HepG2 (cell line): ENCODE measurements around the gene MYH9. TPM values are rescaled to one million over a fixed set of nuclear protein-coding genes. Genes with fewer than 3 reads are reported as not detected.
"Not testable (repeated sequence)": the region's sequence is repeated elsewhere in the genome, so short reads cannot be mapped to it uniquely, and the experiment has no call there.

Experiments
- ARID4A ChIP-seq: sonication (generic); formaldehyde crosslinking; IDR thresholded peaks from 2 replicates; pipeline ENCODE4 v1.5.0; 2020; ENCODE audit warnings: mild to moderate bottlenecking, missing genetic modification reagents, borderline replicate concordance
- GATAD1 ChIP-seq: IDR thresholded peaks from 2 replicates; pipeline ENCODE4 v1.6.1; 2016; ENCODE audit warnings: missing genetic modification reagents, missing compliant biosample characterization
- HMG20A ChIP-seq: IDR thresholded peaks from 2 replicates; pipeline ENCODE4 v1.6.1; 2016; ENCODE audit warnings: borderline replicate concordance
- HOXA5 ChIP-seq: sonication (generic); formaldehyde crosslinking; IDR thresholded peaks from 2 replicates; pipeline ENCODE4 v1.4.0; 2020; ENCODE audit warnings: missing genetic modification reagents
- HOXD1 ChIP-seq: sonication (generic); formaldehyde crosslinking; IDR thresholded peaks from 2 replicates; pipeline ENCODE4 v1.5.0; 2020; ENCODE audit warnings: missing genetic modification reagents
- JUNB ChIP-seq: sonication (generic); formaldehyde crosslinking; IDR thresholded peaks from 2 replicates; pipeline ENCODE4 v1.8.0; 2022; ENCODE audit warnings: missing genetic modification reagents, mild to moderate bottlenecking, borderline replicate concordance
- NONO ChIP-seq, 2 experiments: fragments of 450-650 bp in 1 of 2; sonication (generic) in 1 of 2; formaldehyde crosslinking in 1 of 2; IDR thresholded peaks in 1 of 2; conservative IDR thresholded peaks in 1 of 2; 2 replicates each; pipeline versions ENCODE4 v1.6.1 to v1.8.0; 2017 to 2022; ENCODE audit warnings: mild to moderate bottlenecking in 1 of 2, missing genetic modification reagents in 1 of 2, moderate library complexity in 1 of 2
- POLR2G ChIP-seq: fragments of 200-400 bp; formaldehyde crosslinking; IDR thresholded peaks from 2 replicates; pipeline ENCODE4 v1.6.1; 2018; ENCODE audit warnings: mild to moderate bottlenecking, low read depth, low read length, moderate library complexity
- RARA ChIP-seq: IDR thresholded peaks from 2 replicates; pipeline ENCODE4 v1.6.1; 2016; ENCODE audit warnings: missing genetic modification reagents, missing compliant biosample characterization
- RXRA ChIP-seq: sonication (generic); formaldehyde crosslinking; IDR thresholded peaks from 2 replicates; pipeline ENCODE4 v1.5.1; 2020; ENCODE audit warnings: missing genetic modification reagents
- SAP130 ChIP-seq: IDR thresholded peaks from 2 replicates; pipeline ENCODE4 v1.6.1; 2016; ENCODE audit warnings: low read depth
- TARDBP ChIP-seq: sonication (generic); formaldehyde crosslinking; IDR thresholded peaks from 2 replicates; pipeline ENCODE4 v1.8.0; 2022; ENCODE audit warnings: mild to moderate bottlenecking, missing genetic modification reagents
- ZBTB20 ChIP-seq: sonication (generic); formaldehyde crosslinking; IDR thresholded peaks from 2 replicates; pipeline ENCODE4 v1.8.1; 2023; ENCODE audit warnings: missing genetic modification reagents, low read depth, mild to moderate bottlenecking, borderline replicate concordance
- ZBTB33 ChIP-seq: sonication (generic); formaldehyde crosslinking; IDR thresholded peaks from 2 replicates; pipeline ENCODE4 v1.4.0; 2020; ENCODE audit warnings: missing genetic modification reagents
- ZNF264 ChIP-seq: sonication (generic); formaldehyde crosslinking; IDR thresholded peaks from 2 replicates; pipeline ENCODE4 v1.4.0; 2020; ENCODE audit warnings: missing genetic modification reagents
- ZNF274 ChIP-seq: sonication (generic); formaldehyde crosslinking; IDR thresholded peaks from 2 replicates; pipeline ENCODE4 v1.5.1; 2020; ENCODE audit warnings: mild to moderate bottlenecking, missing genetic modification reagents
- ZNF501 ChIP-seq: sonication (generic); formaldehyde crosslinking; IDR thresholded peaks from 2 replicates; pipeline ENCODE4 v1.5.1; 2020; ENCODE audit warnings: mild to moderate bottlenecking, moderate library complexity, missing genetic modification reagents
- ZNF609 ChIP-seq: sonication (generic); formaldehyde crosslinking; IDR thresholded peaks from 2 replicates; pipeline ENCODE4 v1.4.0; 2020; ENCODE audit warnings: mild to moderate bottlenecking, missing genetic modification reagents, borderline replicate concordance
- polyA plus RNA-seq, 8 experiments: library from polyadenylated mRNA; depleted of rRNA in 3 of 8; stranded (reverse) in 7 of 8; unstranded in 1 of 8; fragments of >200 nt; fragmentation: Illumina TruSeq in 4 of 8; extraction: Trizol in 4 of 8; gene quantifications; 2 replicates each; pipeline versions ENCODE4 v1.2.1 to v1.2.3, GENCODE V29; 2011 to 2016; ENCODE audit warnings: low read depth in 4 of 8, missing spikeins in 1 of 8, mixed read lengths in 1 of 8; ENCODE audit not compliant: insufficient read depth in 1 of 8
- total RNA-seq, 5 experiments: library from RNA; depleted of rRNA; stranded (reverse); fragments of >200 nt; fragmentation: Illumina TruSeq; extraction: Trizol; gene quantifications; 2 replicates each; pipeline ENCODE4 v1.2.3, GENCODE V29; 2016; ENCODE audit warnings: low read depth in 1 of 5

MYH9 gene
- total and polyA plus RNA-seq, 2 of the 13 experiments (the other 11 are each of a cell fraction or from before 2014, with no cell fraction given): 50.7 to 98.5 TPM

GRCh38 chr22:36250292-36250960 lies 137.3 kb downstream of the MYH9 start (continued):
- TF ChIP-seq ZNF274 (CRISPR knock-in tag): 0 out of 2 replicates have a peak, but pooled peaks have one; percentile 46
- TF ChIP-seq RXRA (CRISPR knock-in tag): peak; percentile 73; the same call in 1 of the 2 replicates
- TF ChIP-seq JUNB (CRISPR knock-in tag): peak; percentile 39; the same call in 1 of the 2 replicates
- peak; percentile 83 for TF ChIP-seq RARA (CRISPR knock-in tag)
- peak; percentile 73 for TF ChIP-seq ZBTB33 (CRISPR knock-in tag)
- peak; percentile 58 for TF ChIP-seq POLR2G
- TF ChIP-seq HOXD1: 0 out of 2 replicates have a peak, but pooled peaks have one; percentile 61
- TF ChIP-seq ARID4A (CRISPR knock-in tag): peak; percentile 45; the same call in 1 of the 2 replicates
- TF ChIP-seq SAP130 (CRISPR knock-in tag): peak; percentile 81
- 0 out of 2 replicates have a peak, but pooled peaks have one; percentile 22 for TF ChIP-seq GATAD1 (CRISPR knock-in tag)
- peak; percentile 76; the same call in 1 of the 2 replicates for TF ChIP-seq ZNF609
- TF ChIP-seq TARDBP: peak; percentile 87; the same call in 1 of the 2 replicates
- TF ChIP-seq ZNF501 (CRISPR knock-in tag): peak; percentile 68; the same call in 1 of the 2 replicates
- peak; percentile 73 for TF ChIP-seq ZNF264
- TF ChIP-seq HOXA5 (CRISPR knock-in tag): 0 out of 2 replicates have a peak, but pooled peaks have one; percentile 24
- not testable (repeated sequence) for TF ChIP-seq NONO (IDR thresholded peaks at IDR 0.05)
- peak; percentile 67; the same call in 1 of the 2 replicates for TF ChIP-seq NONO (CRISPR knock-in tag; conservative IDR thresholded peaks at IDR 0.05)
- TF ChIP-seq ZBTB20 (CRISPR knock-in tag): peak; percentile 93; the same call in 1 of the 2 replicates
- peak; percentile 22; the same call in 1 of the 2 replicates for TF ChIP-seq HMG20A (CRISPR knock-in tag)
